SK-N-SH (cell line): Measurements from ENCODE around the gene RPL12. TPM values are rescaled to one million over a fixed set of nuclear protein-coding genes. Genes with fewer than 3 reads are reported as not detected.

Experiments used
- CTCF ChIA-PET: fragments of 300-600, 350-600 bp; formaldehyde crosslinking; extraction: SDS; loops from one replicate; lab custom pipeline; 2021; lab: Yijun Ruan, JAX
- POLR2A ChIA-PET: fragments of 350-600 bp; sonication (Branson Sonifier 250); formaldehyde crosslinking; extraction: SDS; loops from one replicate; lab custom pipeline; 2020; ENCODE audit warnings: antibody characterized with exemption, inconsistent platforms; lab: Yijun Ruan, JAX
- DNase-seq: peaks from one replicate; pipeline ENCODE4 v3.0.0; 2012
- H2AFZ ChIP-seq: fragments of 200-600 bp; sonication (generic); 2 replicates; pipeline ENCODE4 v1.8.1; 2016; ENCODE audit warnings: antibody characterized with exemption, mild to moderate bottlenecking, low read depth
- H3F3A ChIP-seq: fragments of 200-600 bp; sonication (generic); replicated peaks from 2 replicates; pipeline ENCODE3; 2016; ENCODE audit warnings: antibody characterized with exemption, mild to moderate bottlenecking; ENCODE audit not compliant: insufficient read depth
- H3K27ac ChIP-seq, 2 experiments: fragments of 200-500 bp in 1 of 2; fragments of 200-600 bp in 1 of 2; sonication (Bioruptor generic) in 1 of 2; sonication (generic), shearing (Covaris generic) in 1 of 2; 2 replicates each; pipeline versions ENCODE4 v1.5.1 to v1.6.1; 2014 to 2016; ENCODE audit warnings: low read depth in 2 of 2, inconsistent platforms in 1 of 2, low read length in 1 of 2, mild to moderate bottlenecking in 1 of 2, mixed read lengths in 1 of 2
- H3K27me3 ChIP-seq: fragments of 200-600 bp; sonication (generic), shearing (Covaris generic); 2 replicates; pipeline ENCODE4 v1.6.1; 2016; ENCODE audit warnings: mixed run types; ENCODE audit not compliant: insufficient read depth
- H3K36me3 ChIP-seq, 2 experiments: fragments of 200-500 bp in 1 of 2; fragments of 200-600 bp in 1 of 2; sonication (Bioruptor generic) in 1 of 2; sonication (generic) in 1 of 2; replicated peaks in 1 of 2; 2 replicates each; pipeline versions ENCODE3 to v1.5.1; 2014 to 2016; ENCODE audit warnings: low read length in 1 of 2, mild to moderate bottlenecking in 1 of 2; ENCODE audit not compliant: insufficient read depth in 2 of 2, control insufficient read depth in 1 of 2
- H3K4me1 ChIP-seq, 2 experiments: fragments of 200-500 bp in 1 of 2; fragments of 200-600 bp in 1 of 2; sonication (Bioruptor generic) in 1 of 2; sonication (generic), shearing (Covaris generic) in 1 of 2; 2 replicates each; pipeline versions ENCODE4 v1.5.1 to v1.6.1; 2014 to 2016; ENCODE audit warnings: low read depth in 1 of 2, low read length in 1 of 2, mixed run types in 1 of 2; ENCODE audit not compliant: insufficient read depth in 2 of 2, control insufficient read depth in 1 of 2
- H3K4me2 ChIP-seq: fragments of 200-600 bp; sonication (generic), shearing (Covaris generic); 2 replicates; pipeline ENCODE4 v1.6.1; 2017; ENCODE audit warnings: mixed run types
- H3K4me3 ChIP-seq, 2 experiments: fragments of 200-500 bp in 1 of 2; fragments of 200-600 bp in 1 of 2; sonication (Bioruptor generic) in 1 of 2; sonication (generic), shearing (Covaris generic) in 1 of 2; 2 replicates each; pipeline versions ENCODE4 v1.5.1 to v1.8.1; 2014 to 2016; ENCODE audit warnings: low read depth in 2 of 2, inconsistent platforms in 1 of 2, low read length in 1 of 2, mild to moderate bottlenecking in 1 of 2, mixed read lengths in 1 of 2, moderate library complexity in 1 of 2
- H3K79me2 ChIP-seq: fragments of 200-600 bp; sonication (generic); 2 replicates; pipeline ENCODE4 v1.8.1; 2017; ENCODE audit warnings: mild to moderate bottlenecking; ENCODE audit not compliant: insufficient read depth
- H3K9ac ChIP-seq: fragments of 200-600 bp; sonication (generic); 2 replicates; pipeline ENCODE4 v1.6.1; 2017; ENCODE audit warnings: mixed run types
- H3K9me2 ChIP-seq: fragments of 200-600 bp; sonication (generic); 2 replicates; pipeline ENCODE4 v1.6.1; 2017; ENCODE audit warnings: mixed run types
- H3K9me3 ChIP-seq: fragments of 200-600 bp; sonication (generic); 2 replicates; pipeline ENCODE4 v1.6.1; 2017; ENCODE audit warnings: mixed run types, mild to moderate bottlenecking, moderate library complexity
- H4K20me1 ChIP-seq: fragments of 200-600 bp; sonication (generic); 2 replicates; pipeline ENCODE4 v1.6.1; 2017; ENCODE audit warnings: mild to moderate bottlenecking, mixed run types; ENCODE audit not compliant: insufficient read depth
- CHD2 ChIP-seq: fragments of 150-350 bp; IDR thresholded peaks from 2 replicates; pipeline ENCODE4 v1.6.1; 2018; ENCODE audit warnings: low read length; ENCODE audit not compliant: partially characterized antibody
- ELF1 ChIP-seq: IDR thresholded peaks from 2 replicates; pipeline ENCODE4 v1.4.0; 2012
- EZH2phosphoT487 ChIP-seq: fragments of 200-600 bp; sonication (generic); IDR thresholded peaks from 2 replicates; pipeline ENCODE4 v1.6.1; 2017; ENCODE audit warnings: low read depth, mixed run types, mild to moderate bottlenecking, antibody characterized with exemption, moderate library complexity, borderline replicate concordance
- FOXM1 ChIP-seq: IDR thresholded peaks from 2 replicates; pipeline ENCODE4 v1.4.0; 2012; ENCODE audit warnings: low read depth, mild to moderate bottlenecking
- GATA2 ChIP-seq: sonication (generic); formaldehyde crosslinking; IDR thresholded peaks from 2 replicates; pipeline ENCODE4 v1.5.0; 2020; ENCODE audit warnings: mild to moderate bottlenecking, missing genetic modification reagents
- MEF2A ChIP-seq: IDR thresholded peaks from 2 replicates; pipeline ENCODE4 v1.4.0; 2012; ENCODE audit warnings: low read depth, borderline replicate concordance
- MXI1 ChIP-seq: IDR thresholded peaks from 2 replicates; pipeline ENCODE4 v1.6.1; 2012; ENCODE audit warnings: mild to moderate bottlenecking, low read depth, low read length, improper control_type of control experiment
- NRF1 ChIP-seq: IDR thresholded peaks from 2 replicates; pipeline ENCODE4 v1.6.1; 2012; ENCODE audit warnings: low read depth, mild to moderate bottlenecking, low read length
- POLR2AphosphoS5 ChIP-seq: IDR thresholded peaks from 2 replicates; pipeline ENCODE4 v1.6.1; 2012; ENCODE audit warnings: low read depth, low read length
- RXRA ChIP-seq: IDR thresholded peaks from 2 replicates; pipeline ENCODE4 v1.4.0; 2012; ENCODE audit warnings: low read depth, mild to moderate bottlenecking, borderline replicate concordance
- SMC3 ChIP-seq: IDR thresholded peaks from 2 replicates; pipeline ENCODE4 v1.6.1; 2012; ENCODE audit warnings: low read depth, low read length, improper control_type of control experiment
- WGBS: methylation state at CpG from one replicate; pipeline ENCODE4 v1.1.6; 2017; ENCODE audit warnings: low lambda C conversion rate; 5-methylcytosine and 5-hydroxymethylcytosine counted together
- polyA plus RNA-seq, 3 experiments: library from polyadenylated mRNA; depleted of rRNA; stranded (reverse); fragments of >200 nt; gene quantifications; 2 replicates each; pipeline ENCODE4 v1.2.3, GENCODE V29; 2012
- TF ChIP-seq, protein P1 (sequence below): IDR thresholded peaks from 2 replicates; pipeline ENCODE4 v1.4.0; 2012; ENCODE audit warnings: low read depth, borderline replicate concordance
- TF ChIP-seq, protein P2 (sequence below): fragments of 150-350 bp; IDR thresholded peaks from 2 replicates; pipeline ENCODE4 v1.6.1; 2017; ENCODE audit warnings: antibody characterized with exemption, low read length, low read depth, borderline replicate concordance
- TF ChIP-seq, protein P3 (sequence below): fragments of 150-350 bp; IDR thresholded peaks from 2 replicates; pipeline ENCODE4 v1.6.1; 2016; ENCODE audit warnings: mild to moderate bottlenecking, low read depth, low read length
- TF ChIP-seq, protein P4 (sequence below): IDR thresholded peaks from 2 replicates; pipeline ENCODE4 v1.4.0; 2012; ENCODE audit warnings: low read depth, borderline replicate concordance
- TF ChIP-seq, protein P5 (sequence below): IDR thresholded peaks from 2 replicates; pipeline ENCODE4 v1.4.0; 2012; ENCODE audit warnings: low read depth

RPL12 gene
- polyA plus RNA-seq, 1 of the 3 experiments (the other 2 are of a cell fraction) = 3,270 TPM

DNA sequence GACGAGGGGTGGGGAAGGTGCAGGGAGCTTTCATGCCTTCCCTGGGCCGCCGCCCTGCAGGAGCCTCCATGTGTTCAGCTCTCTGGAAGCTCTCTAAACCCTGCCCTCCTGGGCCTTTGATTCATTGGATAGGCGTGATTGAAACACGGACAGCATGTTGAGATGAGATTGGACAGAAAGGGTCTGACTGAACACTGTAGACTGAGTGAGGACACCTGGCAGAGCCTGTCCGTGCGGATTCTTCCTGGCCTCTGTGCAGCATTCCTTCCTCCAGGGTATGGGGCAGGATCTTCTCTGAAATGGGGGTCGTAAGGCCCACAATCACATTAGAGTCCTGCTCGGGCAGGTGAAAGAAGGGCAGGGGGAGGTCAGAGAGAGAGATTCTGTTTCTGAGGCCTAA is 12.8 kb downstream of the RPL12 start (continued):
- TF ChIP-seq, protein P1, sequence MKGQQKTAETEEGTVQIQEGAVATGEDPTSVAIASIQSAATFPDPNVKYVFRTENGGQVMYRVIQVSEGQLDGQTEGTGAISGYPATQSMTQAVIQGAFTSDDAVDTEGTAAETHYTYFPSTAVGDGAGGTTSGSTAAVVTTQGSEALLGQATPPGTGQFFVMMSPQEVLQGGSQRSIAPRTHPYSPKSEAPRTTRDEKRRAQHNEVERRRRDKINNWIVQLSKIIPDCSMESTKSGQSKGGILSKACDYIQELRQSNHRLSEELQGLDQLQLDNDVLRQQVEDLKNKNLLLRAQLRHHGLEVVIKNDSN = no peak
- no peak for TF ChIP-seq CHD2

DNA sequence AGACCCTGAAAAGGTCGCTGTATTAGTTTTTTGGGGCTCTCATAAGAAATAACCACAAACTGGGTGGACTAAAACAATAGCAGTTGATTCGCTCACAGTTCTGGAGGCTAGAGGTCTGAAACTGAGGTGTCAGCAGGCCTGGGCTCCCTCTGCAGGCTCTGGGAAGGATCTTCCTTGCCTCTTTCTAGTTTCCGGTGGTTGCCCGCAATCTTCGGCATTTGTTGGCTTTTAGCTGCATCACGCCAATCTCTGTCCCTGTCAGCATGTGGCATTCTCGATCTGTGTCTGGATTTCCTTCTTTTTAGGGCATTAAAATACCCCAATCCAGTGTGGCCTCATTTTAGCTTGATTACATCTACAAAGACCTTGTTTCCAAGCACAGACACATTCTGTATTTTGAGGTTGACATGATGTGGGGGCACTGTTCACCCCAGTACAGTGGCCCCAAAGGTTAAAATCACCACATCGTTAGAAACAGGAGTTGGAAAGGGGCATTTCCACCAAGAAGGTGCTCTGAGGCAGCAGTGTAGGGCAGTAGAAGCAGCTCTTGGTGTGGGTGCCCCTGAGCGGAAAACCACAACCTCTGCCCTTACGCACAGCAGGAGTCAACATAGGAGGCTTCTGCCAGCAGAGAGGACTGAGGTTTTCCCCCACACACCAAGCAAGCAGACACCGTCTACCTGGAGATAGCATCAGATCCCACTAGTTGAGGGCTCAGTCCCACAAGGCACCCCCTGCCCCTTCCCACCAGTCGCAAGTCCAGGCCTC is 13.5 kb downstream of the RPL12 start:
- 88% methylated on average over 10 of the region's 12 CpGs for WGBS
- Histone ChIP-seq H3K9ac (no peak overlapping the region), H3K36me3 (peaks cover 60 to 67% of the 10 kb centered on the region in 2 experiments), H3K9me2 (no peaks in the 10 kb centered on the region), H3K4me2 (no peak overlapping the region), H2AFZ (no peak overlapping the region), H3K79me2 (peaks cover 4% of the 10 kb centered on the region; the same call in 1 of the 2 replicates), H3K4me1 (no peaks in the 10 kb centered on the region), H3K4me3 (no peak overlapping the region), H4K20me1 (0 out of 2 replicates have a peak, but pooled peaks cover 5% of the 10 kb centered on the region), H3K27ac (no peak overlapping the region), H3K27me3 (no peaks in the 10 kb centered on the region), H3K9me3 (no peaks in the 10 kb centered on the region), H3F3A (peaks cover 7% of the 10 kb centered on the region)
- POLR2A ChIA-PET = no interaction called here
- CTCF ChIA-PET = interaction anchor here (1.4 kb wide), 1 partner anchor 14 kb away, joined by 3 read pairs; no protein-coding TSS in a partner anchor
- no peak for TF ChIP-seq EZH2phosphoT487
- TF ChIP-seq SMC3 = no peak
- no peak for TF ChIP-seq MEF2A
- TF ChIP-seq, protein P2, sequence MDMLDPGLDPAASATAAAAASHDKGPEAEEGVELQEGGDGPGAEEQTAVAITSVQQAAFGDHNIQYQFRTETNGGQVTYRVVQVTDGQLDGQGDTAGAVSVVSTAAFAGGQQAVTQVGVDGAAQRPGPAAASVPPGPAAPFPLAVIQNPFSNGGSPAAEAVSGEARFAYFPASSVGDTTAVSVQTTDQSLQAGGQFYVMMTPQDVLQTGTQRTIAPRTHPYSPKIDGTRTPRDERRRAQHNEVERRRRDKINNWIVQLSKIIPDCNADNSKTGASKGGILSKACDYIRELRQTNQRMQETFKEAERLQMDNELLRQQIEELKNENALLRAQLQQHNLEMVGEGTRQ = no peak
- TF ChIP-seq GATA2 (CRISPR knock-in tag) = no peak
- TF ChIP-seq, protein P3, sequence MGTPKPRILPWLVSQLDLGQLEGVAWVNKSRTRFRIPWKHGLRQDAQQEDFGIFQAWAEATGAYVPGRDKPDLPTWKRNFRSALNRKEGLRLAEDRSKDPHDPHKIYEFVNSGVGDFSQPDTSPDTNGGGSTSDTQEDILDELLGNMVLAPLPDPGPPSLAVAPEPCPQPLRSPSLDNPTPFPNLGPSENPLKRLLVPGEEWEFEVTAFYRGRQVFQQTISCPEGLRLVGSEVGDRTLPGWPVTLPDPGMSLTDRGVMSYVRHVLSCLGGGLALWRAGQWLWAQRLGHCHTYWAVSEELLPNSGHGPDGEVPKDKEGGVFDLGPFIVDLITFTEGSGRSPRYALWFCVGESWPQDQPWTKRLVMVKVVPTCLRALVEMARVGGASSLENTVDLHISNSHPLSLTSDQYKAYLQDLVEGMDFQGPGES = no peak
- no peak for TF ChIP-seq NRF1
- no peak for TF ChIP-seq CHD2
- no peak for TF ChIP-seq ELF1
- no peak for DNase-seq

DNA sequence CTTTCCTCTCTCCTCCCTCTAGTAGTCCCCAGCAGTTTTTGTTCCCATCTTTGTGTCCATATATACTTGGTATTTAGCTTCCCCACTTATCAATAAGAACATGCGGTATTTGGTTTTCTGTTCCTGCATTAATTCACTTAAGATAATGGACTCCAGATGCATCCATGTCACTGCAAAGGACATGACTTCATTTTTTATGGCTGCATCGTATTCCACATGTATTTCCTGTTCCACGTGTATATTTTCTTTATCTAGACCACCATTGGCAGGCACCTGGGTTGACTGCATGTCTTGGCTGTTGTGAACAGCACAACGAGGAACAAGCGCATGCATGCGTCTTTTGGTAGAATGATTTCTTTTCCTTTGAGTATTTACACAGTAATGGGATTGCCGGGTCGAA is 20.8 kb downstream of the RPL12 start:
- Histone ChIP-seq H3K79me2 (peaks cover 74% of the 10 kb centered on the region), H3F3A (no peaks in the 10 kb centered on the region), H3K36me3 (peaks cover 39 to 54% of the 10 kb centered on the region in 2 experiments), H2AFZ (no peak overlapping the region), H3K9me3 (no peaks in the 10 kb centered on the region), H3K4me2 (no peak overlapping the region), H3K27me3 (no peaks in the 10 kb centered on the region), H3K9ac (no peak overlapping the region), H3K4me3 (no peak overlapping the region), H3K9me2 (no peaks in the 10 kb centered on the region), H3K27ac (no peak overlapping the region), H4K20me1 (0 out of 2 replicates have a peak, but pooled peaks cover 11% of the 10 kb centered on the region), H3K4me1 (no peaks in the 10 kb centered on the region)
- ChIA-PET POLR2A (no interaction called here), CTCF (interaction anchor here (0.7 kb wide), 1 partner anchor 33 kb away, joined by 4 read pairs; the partner anchor contains the start of gene SLC2A8)
- WGBS = 88% methylated on average over 8 of the region's 8 CpGs
- TF ChIP-seq, protein P4, sequence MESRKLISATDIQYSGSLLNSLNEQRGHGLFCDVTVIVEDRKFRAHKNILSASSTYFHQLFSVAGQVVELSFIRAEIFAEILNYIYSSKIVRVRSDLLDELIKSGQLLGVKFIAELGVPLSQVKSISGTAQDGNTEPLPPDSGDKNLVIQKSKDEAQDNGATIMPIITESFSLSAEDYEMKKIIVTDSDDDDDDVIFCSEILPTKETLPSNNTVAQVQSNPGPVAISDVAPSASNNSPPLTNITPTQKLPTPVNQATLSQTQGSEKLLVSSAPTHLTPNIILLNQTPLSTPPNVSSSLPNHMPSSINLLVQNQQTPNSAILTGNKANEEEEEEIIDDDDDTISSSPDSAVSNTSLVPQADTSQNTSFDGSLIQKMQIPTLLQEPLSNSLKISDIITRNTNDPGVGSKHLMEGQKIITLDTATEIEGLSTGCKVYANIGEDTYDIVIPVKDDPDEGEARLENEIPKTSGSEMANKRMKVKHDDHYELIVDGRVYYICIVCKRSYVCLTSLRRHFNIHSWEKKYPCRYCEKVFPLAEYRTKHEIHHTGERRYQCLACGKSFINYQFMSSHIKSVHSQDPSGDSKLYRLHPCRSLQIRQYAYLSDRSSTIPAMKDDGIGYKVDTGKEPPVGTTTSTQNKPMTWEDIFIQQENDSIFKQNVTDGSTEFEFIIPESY = no peak
- no peak for TF ChIP-seq GATA2 (CRISPR knock-in tag)
- TF ChIP-seq FOXM1 = no peak
- TF ChIP-seq, protein P5, sequence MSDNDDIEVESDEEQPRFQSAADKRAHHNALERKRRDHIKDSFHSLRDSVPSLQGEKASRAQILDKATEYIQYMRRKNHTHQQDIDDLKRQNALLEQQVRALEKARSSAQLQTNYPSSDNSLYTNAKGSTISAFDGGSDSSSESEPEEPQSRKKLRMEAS = no peak
- no peak for TF ChIP-seq POLR2AphosphoS5
- no peak for TF ChIP-seq RXRA
- TF ChIP-seq, protein P3 = no peak
- no peak for TF ChIP-seq MXI1
- TF ChIP-seq, protein P1 = no peak
- DNase-seq = no peak
